Spleen (tissue), 7 donors: ENCODE data around the gene SPN.
"Not testable (repeated sequence)": the region's sequence is repeated elsewhere in the genome, so short reads cannot be mapped to it uniquely, and the experiment has no call there.

Experiments
- CTCF ChIP-seq, 11 experiments: fragments of 200-600 bp in 7 of 11; fragments of 450-650 bp in 4 of 11; sonication (generic) in 4 of 11; IDR thresholded peaks in 8 of 11; conservative IDR thresholded peaks in 3 of 11; 1 replicate in 7 of 11; 2 replicates in 4 of 11; pipeline versions ENCODE4 v1.4.0 to v1.8.0; 2016 to 2021; ENCODE audit warnings: antibody characterized with exemption in 11 of 11, inconsistent platforms in 4 of 11, mild to moderate bottlenecking in 1 of 11
- POLR2AphosphoS5 ChIP-seq, 3 donors: sonication (generic); formaldehyde crosslinking; IDR thresholded peaks; one replicate each; pipeline ENCODE4 v1.5.1; 2017; ENCODE audit warnings: antibody characterized with exemption in 3 of 3
- donor health status: DM: no; HTN: no; CAD: no; lungs with moderate emphysema.
- donor health status: DM: no; HTN: no; CAD: no.
- donor health status: DM: no; HTN: no; CAD: no.

- not testable (repeated sequence) for TF ChIP-seq CTCF (IDR thresholded peaks at IDR 0.05 in 8 of 11, conservative IDR thresholded peaks at IDR 0.05 in 3 of 11); POLR2AphosphoS5 (IDR thresholded peaks at IDR 0.05)
Measured at GRCh38 chr16:29667322-29667610, 4.2 kb downstream of the SPN start.
